Fibroblast of mammary gland (primary cell): ENCODE measurements around the gene TEP1.
A peak's percentile ranks its signal among the peaks of the same experiment; 100 is the strongest.

ENCODE experiments used
- DNase-seq: peaks from one replicate; pipeline ENCODE4 v3.0.0-alpha.2; 2010; ENCODE audit warnings: low read depth
- H3K4me3 ChIP-seq: 2 replicates; pipeline ENCODE4 v1.5.1; 2011; ENCODE audit warnings: low read depth, mild to moderate bottlenecking, low read length, moderate library complexity; ENCODE audit not compliant: control insufficient read depth
- CTCF ChIP-seq: conservative IDR thresholded peaks from 2 replicates; pipeline ENCODE4 v1.5.1; 2011; ENCODE audit warnings: low read depth, low read length, inconsistent platforms; ENCODE audit not compliant: control insufficient read depth, insufficient read depth

The TEP1 gene

GRCh38 chr14:20418501-20418909 is 5.2 kb upstream of the TEP1 start:
- TF ChIP-seq CTCF = no peak
- no peak for DNase-seq
- no peak overlapping the region for H3K4me3 ChIP-seq

GRCh38 chr14:20417250-20418186 is 4.2 kb upstream of the TEP1 start:
- no peak for DNase-seq
- no peak for TF ChIP-seq CTCF

GRCh38 chr14:20416223-20416622 is 2.9 kb upstream of the TEP1 start:
- TF ChIP-seq CTCF = no peak
- no peak for DNase-seq
- no peak overlapping the region for H3K4me3 ChIP-seq

More at GRCh38 chr14:20417250-20418186, 4.2 kb upstream of the TEP1 start:
- H3K4me3 ChIP-seq = no peak overlapping the region

- DNase-seq = peak; percentile 65
- no peak overlapping the region for H3K4me3 ChIP-seq
- peak; percentile 70 for TF ChIP-seq CTCF
Measured at GRCh38 chr14:20415782-20416206, 2.5 kb upstream of the TEP1 start.

- no peak for DNase-seq
- H3K4me3 ChIP-seq = peak overlapping the region; percentile 91
- no peak for TF ChIP-seq CTCF
Measured at GRCh38 chr14:20413744-20414082, 412 bp upstream of the TEP1 start.

GRCh38 chr14:20412411-20412810 is 890 bp downstream of the TEP1 start:
- no peak for TF ChIP-seq CTCF
- H3K4me3 ChIP-seq = peak overlapping the region; percentile 91
- no peak for DNase-seq

- peak; percentile 54 for DNase-seq
- TF ChIP-seq CTCF = no peak
- H3K4me3 ChIP-seq = no peak overlapping the region
Measured at GRCh38 chr14:20409226-20409625, 4.1 kb downstream of the TEP1 start.
